Left kidney (tissue), 8 donors: ENCODE data around the gene TTC27. TPM values are rescaled to one million over a fixed set of nuclear protein-coding genes. Genes with fewer than 3 reads are reported as not detected.
"Not testable (repeated sequence)": the region's sequence is repeated elsewhere in the genome, so short reads cannot be mapped to it uniquely, and the experiment has no call there.

Source experiments
- DNase-seq: peaks from one replicate; pipeline ENCODE4 v3.0.0-alpha.2; 2013
- long read RNA-seq, 8 donors: transcript quantifications; one replicate each; lab custom pipeline, GENCODE V29; 2026
- polyA plus RNA-seq: library from polyadenylated mRNA; unstranded; fragments of 120-200 nt; gene quantifications from one replicate; pipeline ENCODE4 v1.2.1, GENCODE V29; 2013; ENCODE audit not compliant: insufficient read length

TTC27 gene
- polyA plus RNA-seq: 17.8 TPM
- long read RNA-seq, donor 1, partial matches to known transcripts: 0 of 1 reads
- long read RNA-seq, donor 1, other reads (novel, unspliced or antisense): 0 of 1 reads
- long read RNA-seq, donor 2, partial matches to known transcripts: 0 of 2 reads
- long read RNA-seq, donor 2, other reads (novel, unspliced or antisense): 0 of 2 reads
- long read RNA-seq, donor 3, partial matches to known transcripts: 0 of 1 reads
- long read RNA-seq, donor 3, other reads (novel, unspliced or antisense): 0 of 1 reads
- long read RNA-seq, donor 4: 0 reads
- long read RNA-seq, donor 5, transcript TTC27-201 (20 exons, 2,876 nt): major isoform, 5 of 17 reads
- long read RNA-seq, donor 5, partial matches to known transcripts: 12 of 17 reads
- long read RNA-seq, donor 5, other reads (novel, unspliced or antisense): 0 of 17 reads
- long read RNA-seq, donor 6, partial matches to known transcripts: 0 of 3 reads
- long read RNA-seq, donor 6, other reads (novel, unspliced or antisense): 0 of 3 reads
- long read RNA-seq, donor 7, partial matches to known transcripts: 6 of 7 reads
- long read RNA-seq, donor 7, other reads (novel, unspliced or antisense): 0 of 7 reads
- long read RNA-seq, donor 8, partial matches to known transcripts: 0 of 3 reads
- long read RNA-seq, donor 8, other reads (novel, unspliced or antisense): 0 of 3 reads

DNA sequence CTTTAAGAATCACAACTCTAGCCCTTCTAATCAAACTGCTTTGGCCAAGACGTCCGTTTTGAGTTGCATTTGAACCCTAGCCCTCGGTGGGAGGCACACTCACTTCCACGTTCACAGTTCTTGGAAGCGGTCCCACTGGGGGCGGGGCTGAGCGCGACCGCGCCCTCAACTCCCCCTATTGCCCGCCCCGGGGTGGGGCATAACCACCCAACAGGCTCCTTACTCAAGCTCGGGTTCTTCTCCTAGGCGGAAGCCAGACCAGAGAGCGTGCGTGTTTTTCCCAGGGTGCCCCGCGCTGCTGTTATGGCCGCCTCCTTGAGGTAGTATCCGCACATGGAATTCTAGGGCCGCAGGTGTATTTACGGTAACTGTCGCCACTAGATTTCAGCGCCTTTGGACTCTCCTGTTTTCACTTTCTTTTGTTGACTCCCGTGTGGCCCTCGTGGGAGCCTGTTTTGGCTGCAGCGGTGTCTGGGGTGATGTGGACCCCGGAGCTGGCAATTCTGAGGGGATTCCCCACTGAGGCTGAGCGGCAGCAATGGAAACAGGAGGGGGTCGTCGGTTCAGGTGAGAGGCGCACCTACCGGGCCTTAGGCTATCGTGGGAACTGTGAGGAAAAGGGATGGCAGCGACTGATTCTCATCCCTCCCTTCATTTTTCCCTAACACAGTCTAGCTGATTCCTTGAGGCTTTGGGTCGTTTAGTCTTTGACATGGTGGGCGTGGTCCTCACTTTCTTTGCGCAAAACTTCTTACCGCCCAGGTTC lies at the start of gene TTC27:
TSS of gene TTC27 (plus strand) at position 237 of the 766 bp plus-strand sequence. CDS start at position 480, 243 bp downstream.
- DNase-seq: peak; percentile 94

- no peak for DNase-seq
Observed at GRCh38 chr2:32591669-32592463, 36.0 kb upstream of the TTC27 start.

GRCh38 chr2:32594573-32594972 lies 33.3 kb upstream of the TTC27 start:
- DNase-seq: no peak

DNA sequence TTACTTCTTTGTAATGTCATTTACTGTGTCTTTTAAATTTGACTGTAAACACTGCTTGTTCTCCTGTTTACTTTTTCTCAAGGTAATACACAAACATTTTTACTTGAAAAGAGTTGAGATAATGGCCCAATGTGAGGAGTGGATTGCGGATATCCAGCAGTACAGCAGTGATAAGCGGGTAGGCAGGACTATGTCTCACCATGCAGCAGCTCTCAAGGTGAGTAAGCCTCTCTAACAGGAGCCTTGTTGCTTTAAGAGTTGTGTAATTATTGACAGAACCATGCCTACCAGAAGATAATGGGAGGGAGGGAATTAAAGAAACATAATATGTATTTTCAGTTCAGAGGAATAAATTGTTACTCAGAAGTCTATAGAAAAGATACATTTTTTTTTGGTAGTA lies 16.5 kb upstream of the TTC27 start:
- no peak for DNase-seq

GRCh38 chr2:32611771-32612170 lies 16.1 kb upstream of the TTC27 start:
- DNase-seq: no peak

DNA sequence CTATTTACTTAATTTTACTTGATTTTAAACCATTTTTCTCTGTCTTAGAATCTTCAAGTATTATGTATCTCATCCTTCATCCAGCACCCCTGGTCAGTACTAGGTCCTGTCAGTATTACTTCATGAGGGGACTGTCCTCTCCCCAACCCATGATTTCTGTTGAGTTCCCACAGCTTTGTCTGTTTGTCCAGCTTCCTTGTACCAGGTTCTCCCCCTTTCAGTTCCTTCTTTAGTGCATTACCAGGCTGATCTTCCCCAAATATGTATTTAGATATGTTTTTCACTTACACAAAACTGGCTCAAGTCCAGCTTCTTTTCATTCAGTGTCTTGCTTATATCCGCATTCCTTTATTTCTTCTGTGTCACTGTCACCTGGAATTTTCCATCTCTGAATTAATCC lies 13.8 kb upstream of the TTC27 start:
- no peak for DNase-seq

DNA sequence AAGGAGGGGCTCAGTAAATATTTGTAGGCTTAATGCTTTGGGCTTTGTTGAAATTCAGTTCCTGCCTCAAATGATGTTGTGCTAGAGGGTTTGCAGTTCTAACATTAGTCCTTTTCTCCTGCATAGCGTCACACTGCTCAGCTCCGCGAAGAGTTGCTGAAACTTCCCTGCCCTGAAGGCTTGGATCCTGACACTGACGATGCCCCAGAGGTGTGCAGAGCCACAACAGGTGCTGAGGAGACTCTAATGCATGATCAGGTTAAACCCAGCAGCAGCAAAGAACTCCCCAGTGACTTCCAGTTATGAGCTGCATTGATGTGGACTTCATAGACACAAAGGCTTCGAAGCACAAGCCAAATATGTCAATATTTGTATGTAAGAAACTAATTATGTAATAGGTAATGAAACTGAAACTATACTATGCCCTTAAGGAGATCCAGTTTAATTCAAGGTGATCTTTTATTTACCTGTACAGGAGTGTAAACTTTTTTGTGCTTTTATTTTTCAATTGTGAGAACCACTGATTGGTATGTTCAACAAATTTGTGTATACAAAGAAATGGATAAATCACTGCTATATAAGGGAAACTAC lies 10.2 kb upstream of the TTC27 start:
- no peak for DNase-seq

DNA sequence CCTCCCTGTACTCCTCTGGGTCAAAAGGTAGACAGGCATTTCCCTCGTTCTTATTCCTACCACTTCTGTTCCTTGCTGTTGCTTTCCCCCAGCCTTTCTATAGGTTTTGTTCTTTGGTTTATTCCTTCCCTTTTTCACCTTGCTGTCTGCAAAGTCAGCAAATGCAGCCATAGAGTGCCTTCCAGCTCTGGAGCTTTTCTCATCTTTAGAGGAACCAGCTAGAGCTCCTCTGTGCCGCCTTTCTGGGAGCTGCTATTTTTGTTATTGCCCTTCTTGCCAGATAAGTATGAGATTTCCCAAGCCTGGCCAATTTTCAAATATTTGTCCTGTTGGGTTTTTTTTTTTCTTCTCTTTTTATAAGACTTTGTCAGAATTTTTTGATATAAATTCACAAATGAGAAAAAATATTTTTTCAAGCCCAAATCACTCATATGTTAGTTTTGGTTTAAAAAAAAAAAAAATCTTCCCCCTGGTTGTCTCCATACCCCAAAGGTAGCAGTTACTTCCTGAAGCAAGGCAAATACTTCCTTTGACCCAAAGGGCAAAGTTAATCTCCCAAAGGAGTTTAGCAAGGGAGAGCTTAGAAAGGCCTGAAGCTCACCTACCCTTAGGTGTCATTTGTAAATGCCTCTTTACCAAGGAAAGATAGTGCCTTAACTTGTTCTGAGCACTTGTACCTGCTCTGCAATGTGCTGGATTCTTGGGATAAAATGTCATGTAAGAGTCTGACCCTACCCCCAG lies 5.1 kb upstream of the TTC27 start:
- DNase-seq: no peak

DNA sequence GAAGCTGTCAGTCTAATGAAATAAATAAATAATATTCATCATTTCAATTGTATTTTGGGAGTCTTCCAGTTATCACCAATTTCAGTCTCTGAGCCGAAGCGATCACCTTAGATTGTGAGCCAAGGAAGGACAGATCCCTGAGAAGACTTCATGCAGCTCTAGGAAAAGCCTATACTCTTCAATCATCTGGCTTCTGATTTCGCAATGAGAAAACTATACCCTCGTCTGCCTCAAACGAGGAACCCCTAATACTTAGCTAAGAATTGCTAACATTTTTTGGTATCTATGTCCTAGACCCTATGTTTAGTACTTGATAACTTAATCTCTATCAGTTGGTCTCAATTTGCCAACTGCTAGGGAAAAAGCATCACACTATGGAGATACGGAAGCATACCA lies 4.5 kb upstream of the TTC27 start:
- DNase-seq: no peak

GRCh38 chr2:32624812-32625211 lies 3.0 kb upstream of the TTC27 start:
- DNase-seq: no peak

DNA sequence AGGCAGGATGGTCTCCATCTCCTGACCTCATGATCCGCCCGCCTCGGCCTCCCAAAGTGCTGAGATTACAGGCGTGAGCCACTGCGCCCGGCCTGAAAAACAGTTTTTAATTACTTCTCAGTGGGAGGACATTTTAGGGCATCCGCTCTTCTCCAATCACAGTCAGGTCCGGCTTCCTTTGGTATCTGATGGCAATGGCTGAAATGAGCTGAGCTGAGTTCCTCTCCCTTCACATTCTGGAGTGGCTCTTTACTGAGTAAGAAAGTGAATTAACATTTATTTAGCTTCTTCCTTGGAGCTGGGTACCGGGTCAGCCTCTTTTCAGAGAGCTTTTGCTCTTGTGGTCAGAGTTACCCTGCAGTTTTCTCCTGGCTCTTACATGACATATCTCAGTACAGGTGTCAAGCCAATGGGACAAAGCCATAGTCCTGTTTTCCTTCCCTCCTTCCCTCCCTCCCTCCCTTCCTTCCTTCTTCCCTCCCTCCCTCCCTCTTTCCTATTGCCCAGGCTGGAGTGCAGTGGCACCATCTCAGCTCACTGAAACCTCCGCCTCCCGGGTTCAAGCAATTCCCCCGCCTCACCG lies 1.1 kb upstream of the TTC27 start:
- DNase-seq: peak; percentile 26

DNA sequence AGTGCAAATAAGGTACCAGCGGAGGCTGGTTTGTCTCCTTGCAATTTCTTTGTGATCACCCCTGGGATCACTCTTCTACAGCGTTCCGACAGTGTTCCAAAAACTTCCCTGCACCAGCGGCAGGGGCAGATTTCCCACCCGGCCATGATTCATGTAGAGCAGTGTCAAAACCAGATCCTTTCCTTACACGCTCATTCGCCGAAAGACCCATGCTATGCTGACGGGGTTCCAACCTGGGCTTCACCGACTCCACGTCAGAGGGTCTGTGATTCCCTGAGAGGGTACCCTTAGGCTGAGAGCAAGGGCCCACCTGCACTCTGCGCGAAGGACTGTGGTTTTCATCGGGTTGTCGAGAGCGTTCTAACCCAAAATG lies 423 bp upstream of the TTC27 start:
- no peak for DNase-seq

DNA sequence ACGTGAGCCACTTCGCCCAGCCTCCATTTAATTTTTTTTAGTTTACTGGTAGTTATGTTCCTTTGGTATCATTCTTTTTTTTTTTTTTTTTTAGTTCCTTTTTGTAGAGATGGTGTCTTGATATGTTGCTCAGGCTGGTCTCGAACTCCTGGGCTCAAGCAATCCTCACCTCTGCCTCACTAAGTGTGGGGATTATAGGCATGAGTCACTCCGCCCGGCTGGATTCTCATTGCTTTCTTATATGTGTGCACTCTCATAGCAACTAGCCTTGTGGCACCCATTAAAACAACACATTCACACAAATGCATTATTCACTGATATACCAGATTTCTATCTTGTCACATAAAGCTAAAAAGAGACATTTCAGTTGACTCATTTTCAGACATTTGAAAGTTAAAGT lies 4.2 kb downstream of the TTC27 start:
- DNase-seq: no peak

- DNase-seq: no peak
Observed at GRCh38 chr2:32633040-32633439, 5.2 kb downstream of the TTC27 start.

DNA sequence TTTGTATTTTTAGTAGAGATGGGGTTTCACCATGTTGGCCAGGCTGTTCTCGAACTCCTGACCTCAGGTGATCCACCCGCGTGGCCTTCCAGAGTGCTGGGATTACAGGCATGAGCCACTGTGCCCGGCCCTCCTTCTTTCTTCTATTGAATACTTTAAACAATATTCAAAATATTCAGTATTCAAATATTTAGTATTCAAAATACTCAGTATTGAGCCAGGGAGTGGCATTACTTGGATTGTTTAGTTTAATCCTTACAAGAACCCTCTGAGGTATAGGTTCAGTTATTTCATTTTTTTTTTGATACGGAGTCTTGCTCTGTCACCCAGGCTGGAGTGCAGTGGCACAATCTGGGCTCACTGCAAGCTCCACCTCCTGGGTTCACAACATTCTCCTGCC lies 10.7 kb downstream of the TTC27 start:
- DNase-seq: not testable (repeated sequence)

DNA sequence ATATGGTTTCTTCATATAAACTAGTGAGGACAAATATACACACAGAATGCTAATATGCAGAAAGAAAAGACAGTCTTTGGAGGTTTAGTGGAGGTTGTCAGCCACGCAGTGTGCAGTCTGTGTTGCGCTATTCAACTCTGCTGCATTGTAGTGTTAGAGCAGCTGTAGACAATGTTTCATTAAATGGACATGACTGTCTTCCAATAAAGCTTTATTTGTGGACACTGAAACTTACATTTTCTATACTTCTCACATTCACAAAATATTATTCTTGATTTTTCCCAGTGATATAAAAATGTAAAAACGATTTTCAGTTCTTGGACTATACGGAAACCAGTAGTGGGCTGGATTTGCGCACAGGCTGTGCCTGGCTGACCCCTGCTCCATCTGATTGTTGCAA lies 13.3 kb downstream of the TTC27 start:
- DNase-seq: no peak

DNA sequence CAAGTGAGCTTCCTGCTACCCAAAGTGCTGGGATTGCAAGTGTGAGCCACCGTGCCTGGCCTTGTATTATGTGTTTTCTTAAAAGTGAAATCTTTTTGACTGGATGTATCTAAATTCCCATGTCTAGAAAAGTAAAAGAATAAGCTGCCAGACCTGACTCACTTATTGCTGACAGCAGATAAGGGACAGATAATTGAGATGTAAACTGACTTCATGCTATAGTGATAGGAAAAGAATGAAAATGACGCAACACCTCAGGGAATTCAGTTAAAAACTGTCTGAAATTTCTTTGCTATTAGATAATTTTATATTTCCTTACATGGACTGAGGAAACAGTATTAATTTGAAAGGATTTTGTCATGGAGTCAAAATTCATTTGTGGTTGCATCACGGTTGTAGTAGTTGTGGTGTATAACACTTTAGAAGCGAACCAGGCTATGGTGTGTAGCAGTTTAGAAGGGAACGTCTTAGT lies 19.4 kb downstream of the TTC27 start:
- no peak for DNase-seq

DNA sequence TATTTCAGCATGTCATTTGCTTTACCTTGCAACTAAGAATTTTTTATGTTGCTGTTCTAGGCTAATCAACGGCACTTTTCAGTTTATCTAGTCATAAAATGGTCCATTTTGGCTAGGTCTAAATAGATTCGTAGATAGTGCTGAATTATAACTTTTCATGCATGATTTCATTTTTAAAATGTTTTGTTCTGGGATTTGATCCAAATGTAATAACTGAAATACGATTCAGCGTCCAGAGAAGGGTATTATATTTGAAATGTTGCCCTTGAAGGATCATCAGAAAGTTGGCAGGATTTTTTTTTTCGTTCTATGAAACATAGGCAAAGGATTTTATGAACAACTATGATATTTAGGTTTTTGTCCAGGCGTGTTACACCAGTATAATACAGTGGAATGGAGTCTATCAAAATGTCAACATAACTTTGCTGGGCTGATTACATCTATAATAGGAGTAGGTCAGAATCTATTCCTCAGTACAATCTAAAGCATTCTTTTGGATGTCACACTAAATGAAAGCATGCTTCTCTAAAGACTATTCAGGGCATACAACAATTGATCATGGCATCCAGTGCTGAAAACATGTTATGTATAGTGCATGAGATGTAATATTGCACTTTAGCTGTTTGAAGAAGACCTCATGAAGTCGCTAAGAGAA lies 24.8 kb downstream of the TTC27 start:
- DNase-seq: no peak

- no peak for DNase-seq
Observed at GRCh38 chr2:32656069-32656468, 28.2 kb downstream of the TTC27 start.

DNA sequence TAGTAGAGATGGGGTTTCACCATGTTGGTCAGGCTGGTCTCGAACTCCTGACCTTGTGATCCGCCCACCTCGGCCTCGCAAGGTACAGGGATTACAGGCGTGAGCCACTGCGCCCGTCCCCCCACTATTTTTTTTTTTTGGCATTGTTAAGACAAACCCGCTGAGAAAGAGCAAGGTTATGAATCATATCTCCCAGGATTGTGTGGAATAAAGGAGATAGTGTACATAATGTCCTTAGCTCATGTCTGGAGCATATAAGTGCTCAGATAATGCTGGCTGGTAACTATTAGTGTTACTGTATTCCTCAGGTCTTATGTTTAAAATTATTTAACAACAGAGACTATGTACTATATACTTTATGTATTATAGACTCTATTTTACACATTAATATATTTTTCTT lies 36.0 kb downstream of the TTC27 start:
- DNase-seq: no peak
